Activated CD4-positive, alpha-beta T cell treated with anti-CD3 and anti-CD28 coated beads for 1 hour (primary cell): Measurements from ENCODE around the gene RAB3IL1.
"Not testable (repeated sequence)": the region's sequence is repeated elsewhere in the genome, so short reads cannot be mapped to it uniquely, and the experiment has no call there.

Experiments
- DNase-seq: peaks from one replicate; pipeline ENCODE4 v3.0.0-alpha.2; 2020

RAB3IL1 gene, protein sequence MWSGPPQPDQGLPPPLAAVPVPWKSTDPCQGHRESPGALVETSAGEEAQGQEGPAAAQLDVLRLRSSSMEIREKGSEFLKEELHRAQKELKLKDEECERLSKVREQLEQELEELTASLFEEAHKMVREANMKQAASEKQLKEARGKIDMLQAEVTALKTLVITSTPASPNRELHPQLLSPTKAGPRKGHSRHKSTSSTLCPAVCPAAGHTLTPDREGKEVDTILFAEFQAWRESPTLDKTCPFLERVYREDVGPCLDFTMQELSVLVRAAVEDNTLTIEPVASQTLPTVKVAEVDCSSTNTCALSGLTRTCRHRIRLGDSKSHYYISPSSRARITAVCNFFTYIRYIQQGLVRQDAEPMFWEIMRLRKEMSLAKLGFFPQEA

DNA sequence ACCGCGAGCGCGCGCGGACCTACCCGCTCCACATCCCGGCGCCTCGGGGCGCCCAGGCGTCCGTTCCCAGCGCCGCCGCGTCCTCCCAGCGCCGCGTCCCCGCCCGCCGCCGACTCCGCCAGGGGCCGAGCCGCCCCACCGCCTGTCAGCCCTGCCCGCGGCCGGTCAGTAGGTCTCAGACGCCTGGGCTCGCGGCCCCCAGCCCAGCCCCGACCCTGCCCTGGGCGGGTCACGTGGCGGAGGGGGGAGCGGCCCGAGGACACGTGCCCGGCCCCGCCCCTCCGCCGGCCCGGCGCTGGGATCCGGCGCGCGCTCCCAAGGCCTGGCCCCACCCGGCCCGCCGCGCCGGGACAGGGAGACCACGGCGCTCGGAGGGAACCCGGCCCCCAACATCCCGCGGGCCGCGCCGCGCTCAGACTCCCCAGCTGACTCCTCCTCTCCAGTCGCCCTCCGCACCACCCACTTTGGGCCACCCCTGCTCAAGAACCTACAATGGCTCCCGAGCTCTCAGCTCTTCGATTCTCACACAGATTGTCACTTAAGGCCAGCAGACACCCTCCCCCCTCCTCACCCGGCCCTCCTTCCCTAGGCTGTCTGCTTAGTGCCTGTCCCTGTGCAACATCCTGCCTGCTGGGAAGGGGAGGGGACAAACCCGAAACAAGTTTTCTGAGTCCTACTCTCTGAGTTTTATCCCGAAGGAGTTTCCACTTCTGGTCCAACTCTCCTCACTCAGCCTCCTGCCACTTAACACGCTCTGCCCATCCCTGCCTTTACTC lies at the start of gene RAB3IL1:
TSS of gene RAB3IL1 (minus strand) at position 233 of the 776 bp plus-strand sequence. CDS start at position 34, 199 bp downstream.
- DNase-seq = no peak

DNA sequence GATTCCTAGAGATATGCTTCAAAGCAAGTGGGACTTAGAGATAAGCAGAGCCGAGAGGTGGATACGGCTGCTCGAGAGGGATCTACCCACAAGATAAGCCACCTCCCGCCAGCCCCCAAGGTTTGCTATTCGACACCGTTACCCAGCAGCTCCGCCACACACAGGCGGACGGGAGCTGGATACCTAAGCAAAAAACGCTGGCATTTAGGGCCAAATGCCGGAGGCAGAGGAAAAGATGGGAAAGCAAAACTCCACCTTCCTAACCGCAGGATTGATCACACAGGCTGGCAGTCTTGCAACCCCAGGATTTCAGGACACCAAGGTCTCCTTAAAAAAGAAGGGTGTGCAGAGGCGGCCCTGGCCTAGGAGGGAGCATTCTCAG lies 49.4 kb upstream of the RAB3IL1 start:
- no peak for DNase-seq

DNA sequence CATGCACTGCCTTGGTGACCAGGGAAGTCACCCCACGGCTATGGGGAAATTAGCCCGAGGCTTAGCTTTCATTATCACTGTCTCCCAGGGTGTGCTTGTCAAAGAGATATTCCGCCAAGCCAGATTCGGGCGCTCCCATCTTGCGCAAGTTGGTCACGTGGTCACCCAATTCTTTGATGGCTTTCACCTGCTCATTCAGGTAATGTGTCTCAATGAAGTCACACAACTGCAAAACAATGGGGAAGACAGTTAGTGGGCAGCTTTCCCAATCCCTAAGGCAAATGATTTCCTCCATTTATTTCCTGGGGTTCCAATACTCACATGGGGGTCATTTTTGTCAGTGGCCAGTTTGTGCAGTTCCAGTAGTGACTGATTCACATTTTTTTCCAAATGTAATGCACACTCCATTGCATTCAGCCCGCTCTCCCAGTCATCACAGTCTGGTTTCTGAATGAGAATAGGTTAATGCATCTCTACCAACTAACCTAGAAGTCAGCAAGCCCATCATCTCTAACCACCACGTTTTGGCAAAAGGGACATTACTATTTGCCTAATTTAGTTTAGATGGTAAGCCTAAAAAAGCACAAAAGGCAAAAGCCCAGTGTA lies 47.4 kb upstream of the RAB3IL1 start:
- DNase-seq = not testable (repeated sequence)

DNA sequence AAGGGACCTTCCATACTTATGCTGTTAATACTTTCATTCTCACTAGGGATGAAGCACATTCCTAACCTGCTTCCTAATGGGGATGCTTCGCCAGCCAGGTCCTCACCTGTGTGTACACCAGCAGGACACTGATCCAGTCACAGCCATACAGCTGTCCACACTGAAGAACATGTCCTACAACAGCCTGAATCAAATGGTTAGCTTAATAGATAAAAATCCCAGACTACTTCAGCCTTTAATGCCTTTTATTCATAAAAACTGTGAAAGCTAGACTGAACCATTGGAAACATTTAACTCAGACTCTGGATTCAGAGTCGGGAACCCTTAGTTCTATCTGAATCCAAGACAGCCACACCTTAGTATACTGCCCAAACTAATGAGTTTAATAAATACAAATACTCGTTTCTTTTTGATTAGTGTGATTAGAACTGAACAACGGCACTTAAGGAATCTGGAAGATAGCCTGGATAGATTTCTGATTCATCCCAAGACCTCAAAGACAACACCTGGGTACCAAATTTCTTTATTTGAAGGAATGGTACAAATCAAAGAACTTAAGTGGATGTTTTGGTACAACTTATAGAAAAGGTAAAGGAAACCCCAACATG lies 46.8 kb upstream of the RAB3IL1 start:
- no peak for DNase-seq

DNA sequence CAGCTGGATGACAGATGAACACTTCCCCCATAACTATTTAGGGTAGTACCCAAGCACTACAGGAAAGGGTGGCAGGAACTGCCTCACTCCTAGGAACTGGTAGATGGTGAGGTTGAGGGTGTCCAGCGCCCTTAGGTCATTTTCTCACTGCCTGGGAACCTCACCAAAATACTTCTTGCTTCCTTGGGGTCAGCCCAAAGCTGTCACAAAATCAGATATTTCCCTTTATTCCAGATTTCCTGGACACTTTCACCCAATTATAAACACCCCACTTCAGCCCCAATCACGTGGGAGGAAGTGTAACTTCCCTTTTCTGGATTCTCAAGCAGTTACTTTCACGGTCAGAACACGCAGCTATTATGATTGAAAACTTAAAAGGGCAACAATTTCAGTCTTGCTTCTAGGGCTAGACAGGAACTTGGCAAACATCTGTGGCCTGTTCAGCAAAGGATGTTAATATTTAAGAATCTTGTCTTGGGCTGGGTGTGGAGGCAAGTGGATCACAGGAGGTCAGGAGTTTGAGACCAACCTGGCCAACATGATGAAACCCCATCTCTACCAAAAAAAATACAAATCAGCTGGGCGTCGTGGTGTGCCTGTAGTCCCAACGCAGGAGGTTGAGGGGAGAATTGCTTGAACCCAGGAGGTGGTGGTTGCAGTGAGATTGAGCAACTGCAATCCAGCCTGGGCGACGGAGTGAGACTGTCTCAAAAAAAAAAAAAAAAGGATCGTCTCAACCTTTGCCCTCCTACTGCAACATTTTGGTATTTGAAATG lies 46.1 kb upstream of the RAB3IL1 start:
- DNase-seq = no peak

DNA sequence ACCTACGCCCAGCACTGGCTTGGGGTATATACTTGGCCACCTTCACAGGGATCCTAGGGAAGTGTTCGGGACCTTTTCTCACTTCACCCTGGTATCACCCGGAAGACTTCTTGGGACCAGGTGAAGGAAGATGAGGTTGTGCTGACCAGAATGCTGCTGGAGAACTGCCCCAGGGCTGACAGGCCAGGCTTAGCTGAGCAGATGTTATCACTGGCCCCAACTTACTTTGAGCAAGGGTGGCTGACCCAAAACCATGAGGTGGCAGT lies 45.6 kb upstream of the RAB3IL1 start:
- DNase-seq = no peak

DNA sequence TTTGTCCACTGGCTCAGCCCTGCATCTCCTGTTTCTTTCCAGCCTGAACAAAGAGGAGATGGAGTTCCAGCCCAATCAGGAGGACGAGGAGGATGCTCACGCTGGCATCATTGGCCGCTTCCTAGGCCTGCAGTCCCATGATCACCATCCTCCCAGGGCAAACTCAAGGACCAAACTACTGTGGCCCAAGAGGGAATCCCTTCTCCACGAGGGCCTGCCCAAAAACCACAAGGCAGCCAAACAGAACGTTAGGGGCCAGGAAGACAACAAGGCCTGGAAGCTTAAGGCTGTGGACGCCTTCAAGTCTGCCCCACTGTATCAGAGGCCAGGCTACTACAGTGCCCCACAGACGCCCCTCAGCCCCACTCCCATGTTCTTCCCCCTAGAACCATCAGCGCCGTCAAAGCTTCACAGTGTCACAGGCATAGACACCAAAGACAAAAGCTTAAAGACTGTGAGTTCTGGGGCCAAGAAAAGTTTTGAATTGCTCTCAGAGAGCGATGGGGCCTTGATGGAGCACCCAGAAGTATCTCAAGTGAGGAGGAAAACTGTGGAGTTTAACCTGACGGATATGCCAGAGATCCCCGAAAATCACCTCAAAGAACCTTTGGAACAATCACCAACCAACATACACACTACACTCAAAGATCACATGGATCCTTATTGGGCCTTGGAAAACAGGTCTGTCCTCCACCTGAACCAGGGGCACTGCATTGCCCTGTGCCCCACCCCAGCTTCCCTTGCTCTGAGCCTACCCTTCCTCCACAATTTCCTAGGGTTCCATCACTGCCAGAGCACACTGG lies 45.0 kb upstream of the RAB3IL1 start:
- no peak for DNase-seq

DNA sequence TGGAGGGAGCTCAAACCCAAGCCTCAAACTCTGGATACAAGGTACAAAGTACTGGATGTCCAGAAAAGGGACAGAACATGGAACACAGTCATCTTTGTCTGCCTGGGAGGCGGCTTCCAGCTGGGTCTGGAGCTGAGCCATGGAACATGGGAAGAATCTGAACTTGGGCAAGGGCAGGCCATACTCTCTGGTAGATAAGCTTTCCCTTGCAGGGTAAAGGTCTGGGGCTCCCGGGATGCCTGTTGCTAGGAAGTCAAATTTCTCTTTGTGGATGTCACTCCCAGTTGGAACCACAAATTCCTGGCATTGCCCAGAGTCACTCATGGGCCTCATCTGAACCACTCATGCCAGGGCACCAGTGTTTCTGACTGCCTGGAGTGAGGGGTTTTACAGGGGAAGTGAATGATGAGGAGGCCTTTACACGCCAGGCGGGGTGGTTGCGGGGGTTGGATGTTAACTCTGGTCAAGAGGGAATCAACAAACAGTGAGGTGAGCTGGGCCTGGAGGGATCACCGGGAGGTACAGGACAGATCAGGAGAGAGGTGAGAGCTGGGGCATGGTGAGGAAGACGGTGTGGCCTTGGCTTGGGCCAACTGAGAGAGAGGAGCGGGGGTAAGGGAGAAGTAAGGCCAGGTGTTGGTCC lies 44.3 kb upstream of the RAB3IL1 start:
- DNase-seq = no peak

DNA sequence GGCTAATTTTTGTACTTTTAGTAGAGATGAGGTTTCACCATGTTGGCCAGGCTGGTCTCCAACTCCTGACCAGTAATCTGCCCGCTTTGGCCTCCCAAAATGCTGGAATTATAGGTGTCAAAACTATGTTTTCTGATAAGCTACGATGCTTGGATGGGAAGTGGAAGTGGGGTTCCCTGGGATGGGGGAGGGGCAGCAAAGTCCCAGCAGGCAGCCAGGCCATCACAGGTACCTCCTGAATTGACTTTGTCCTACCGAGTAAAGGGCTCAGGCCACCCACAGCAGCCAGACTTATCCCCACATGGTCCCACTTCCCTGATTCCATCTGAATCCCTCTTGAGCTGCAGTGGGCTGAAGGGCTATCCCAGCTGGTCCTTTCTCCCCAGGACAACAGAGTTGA lies 43.2 kb upstream of the RAB3IL1 start:
- no peak for DNase-seq

DNA sequence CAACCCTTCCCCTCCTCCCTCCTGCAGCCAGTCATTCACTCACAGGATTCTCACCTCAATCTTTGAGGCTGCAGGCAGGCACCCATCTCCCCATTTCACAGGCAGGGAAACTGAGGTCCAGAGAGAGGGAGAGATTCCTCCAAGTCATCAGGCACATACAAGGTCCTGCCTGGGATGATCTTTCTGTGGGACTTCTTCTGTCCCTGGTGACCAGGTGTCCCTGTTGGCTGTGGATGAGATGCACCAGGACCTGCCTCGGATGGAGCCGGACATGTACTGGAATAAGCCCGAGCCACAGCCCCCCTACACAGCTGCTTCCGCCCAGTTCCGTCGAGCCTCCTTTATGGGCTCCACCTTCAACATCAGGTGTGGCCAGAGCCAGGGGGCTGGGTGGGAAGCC lies 42.3 kb upstream of the RAB3IL1 start:
- no peak for DNase-seq

DNA sequence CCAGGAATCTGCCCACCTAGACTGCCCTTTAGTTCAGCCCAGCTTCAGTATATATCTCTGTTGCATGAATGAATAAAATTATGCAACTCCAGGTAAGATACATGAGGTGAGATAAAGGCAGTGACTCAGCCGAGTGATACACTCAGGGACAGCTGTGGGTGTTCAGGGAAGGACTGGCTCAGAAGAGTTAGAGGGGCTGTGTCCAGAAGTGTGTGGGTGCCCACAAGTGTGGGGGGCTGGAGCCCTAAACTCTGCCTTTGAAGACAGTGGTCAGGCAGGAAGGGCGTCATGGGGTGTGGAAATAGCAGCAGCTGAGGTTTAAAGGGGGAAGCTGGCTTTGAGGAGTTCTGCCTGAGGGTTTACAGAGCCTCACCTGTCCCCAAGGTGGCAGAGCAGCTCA lies 41.7 kb upstream of the RAB3IL1 start:
- no peak for DNase-seq

DNA sequence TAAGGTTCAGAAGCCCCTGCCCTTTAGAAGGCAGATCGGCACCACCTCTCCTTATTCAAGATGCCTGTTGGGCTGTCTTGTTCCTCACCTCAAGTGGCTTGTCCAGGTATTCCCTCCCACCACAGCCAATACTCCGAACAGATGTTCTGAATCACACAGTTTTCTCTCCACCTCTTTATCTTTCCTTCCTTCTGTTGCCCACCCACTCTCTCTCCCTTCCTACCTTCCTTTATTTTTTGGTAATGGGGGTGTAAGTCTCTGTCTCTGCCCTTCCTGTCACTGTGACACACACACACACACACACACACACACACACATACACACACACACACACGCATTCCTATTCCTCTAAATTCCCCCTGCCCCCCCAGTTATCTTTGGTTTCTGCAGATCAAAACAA lies 41.2 kb upstream of the RAB3IL1 start:
- DNase-seq = no peak

DNA sequence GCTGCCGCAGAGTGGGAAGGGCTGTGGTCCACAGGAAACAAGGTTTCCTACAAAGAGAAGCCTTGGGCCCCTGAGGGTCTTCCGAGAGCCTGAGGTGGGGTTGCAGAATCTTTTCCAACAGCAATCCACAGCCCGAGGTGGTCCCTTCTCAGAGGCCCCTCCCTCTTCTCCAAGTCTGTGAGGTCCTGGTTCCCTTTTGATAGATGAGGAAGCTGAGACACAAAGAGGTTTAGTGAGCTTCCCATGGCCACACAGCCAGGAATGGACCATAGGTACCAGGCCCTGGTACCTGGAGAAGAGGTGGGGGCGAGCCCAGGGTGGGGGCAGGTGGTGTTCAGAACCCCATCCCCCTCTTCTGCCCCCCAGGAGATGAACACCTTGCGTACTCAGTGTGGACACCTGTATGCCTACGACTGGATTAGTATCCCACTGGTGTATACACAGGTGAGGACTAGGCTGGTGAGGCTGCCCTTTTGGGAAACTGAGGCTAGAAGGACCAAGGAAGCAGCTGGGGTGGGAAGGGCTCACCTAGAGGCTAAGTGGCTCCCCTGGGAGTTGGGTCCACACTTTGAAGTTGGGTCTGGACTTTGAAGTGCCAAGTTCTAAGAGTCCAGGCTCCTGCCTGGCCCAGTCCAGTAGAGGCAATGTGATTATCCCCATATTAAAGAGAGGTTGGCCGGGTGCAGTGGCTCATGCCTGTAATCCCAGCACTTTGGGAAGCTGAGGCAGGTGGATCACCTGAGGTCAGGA lies 39.8 kb upstream of the RAB3IL1 start:
- no peak for DNase-seq

DNA sequence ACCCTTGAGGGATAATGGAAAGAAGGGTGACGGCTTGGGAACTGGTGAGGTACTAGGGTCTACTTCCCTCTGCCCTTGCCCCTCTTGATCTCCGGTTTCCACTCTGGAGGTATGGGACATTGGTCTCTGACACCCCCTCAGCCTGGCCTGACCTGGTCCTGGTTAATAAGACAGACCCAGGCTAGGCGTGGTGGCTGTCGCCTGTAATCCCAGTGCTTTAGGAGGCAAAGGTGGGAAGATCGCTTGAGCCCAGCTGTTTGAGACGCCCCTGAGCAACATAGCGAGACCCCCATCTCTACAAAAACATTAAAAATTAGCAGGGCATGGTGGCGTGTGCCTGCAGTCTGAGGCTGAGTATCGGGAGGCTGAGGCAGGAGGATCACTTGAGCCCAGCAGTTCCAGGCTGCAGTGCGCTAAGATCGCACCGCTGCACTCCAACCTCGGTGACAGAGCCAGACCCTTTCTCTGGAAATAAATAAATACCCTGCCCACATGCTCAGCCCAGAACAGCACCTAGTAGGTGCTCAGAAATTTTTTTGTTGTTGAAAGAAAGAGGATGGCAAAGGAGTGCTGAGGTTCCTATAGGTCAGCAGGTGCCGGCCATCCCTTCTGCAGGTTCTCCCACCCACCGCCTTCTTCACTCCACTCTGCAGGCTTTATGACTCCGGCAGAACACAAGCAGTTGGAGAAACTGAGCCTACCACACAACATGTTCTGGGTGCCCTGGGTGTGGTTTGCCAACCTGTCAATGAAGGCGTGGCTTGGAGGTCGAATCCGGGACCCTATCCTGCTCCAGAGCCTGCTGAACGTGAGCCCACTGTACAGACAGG lies 39.0 kb upstream of the RAB3IL1 start:
- DNase-seq = no peak

DNA sequence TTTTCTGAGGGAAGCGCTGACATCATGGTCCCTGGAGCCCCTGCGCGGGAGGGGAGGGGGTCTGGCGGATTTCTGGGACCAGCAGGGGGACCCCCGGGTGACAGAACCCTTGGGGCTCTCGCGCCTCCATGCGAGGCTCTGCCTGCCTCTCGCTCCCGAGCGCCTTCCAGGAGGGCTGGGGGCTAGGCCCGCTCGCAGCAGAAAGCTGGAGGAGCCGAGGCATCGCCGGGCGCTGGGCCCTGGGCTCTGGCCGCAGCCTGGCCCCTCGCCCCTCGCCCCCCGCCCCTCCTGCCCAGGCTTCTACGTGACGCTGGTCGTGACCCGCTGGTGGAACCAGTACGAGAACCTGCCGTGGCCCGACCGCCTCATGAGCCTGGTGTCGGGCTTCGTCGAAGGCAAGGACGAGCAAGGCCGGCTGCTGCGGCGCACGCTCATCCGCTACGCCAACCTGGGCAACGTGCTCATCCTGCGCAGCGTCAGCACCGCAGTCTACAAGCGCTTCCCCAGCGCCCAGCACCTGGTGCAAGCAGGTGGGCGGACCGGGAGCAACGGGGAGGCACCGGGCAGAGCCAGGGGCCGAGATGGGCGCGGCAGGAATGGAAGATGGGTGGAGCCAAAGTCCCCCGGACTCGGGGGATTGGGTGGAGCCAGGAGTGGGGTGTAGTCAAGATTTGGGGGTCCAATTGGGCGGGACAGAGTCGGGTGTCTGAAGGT lies 38.2 kb upstream of the RAB3IL1 start:
- DNase-seq = no peak

DNA sequence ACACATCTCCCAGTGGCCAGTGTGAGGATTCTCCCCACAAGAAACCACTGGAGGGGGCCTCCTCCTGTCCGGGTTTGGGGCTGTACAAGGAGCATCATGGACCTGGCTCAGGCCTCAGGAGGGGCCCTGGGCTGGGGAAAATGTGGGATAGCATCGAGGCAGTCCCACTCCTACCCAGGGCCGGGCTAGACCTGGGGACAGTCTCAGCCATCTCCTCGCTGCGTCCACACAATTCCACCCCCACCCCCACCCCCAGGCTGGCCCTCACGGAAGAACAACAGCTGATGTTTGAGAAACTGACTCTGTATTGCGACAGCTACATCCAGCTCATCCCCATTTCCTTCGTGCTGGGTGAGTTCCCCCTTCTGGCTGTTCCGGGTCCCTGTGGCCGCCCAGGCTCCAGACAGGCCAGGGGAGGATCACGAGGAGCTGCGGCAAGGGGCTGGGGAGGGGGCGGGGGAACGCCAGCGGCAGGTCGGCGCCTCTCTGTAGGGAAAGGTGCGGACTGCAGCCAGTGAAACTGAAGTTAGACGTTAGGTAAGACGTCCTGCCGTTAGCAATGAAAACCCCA lies 37.6 kb upstream of the RAB3IL1 start:
- DNase-seq = no peak

DNA sequence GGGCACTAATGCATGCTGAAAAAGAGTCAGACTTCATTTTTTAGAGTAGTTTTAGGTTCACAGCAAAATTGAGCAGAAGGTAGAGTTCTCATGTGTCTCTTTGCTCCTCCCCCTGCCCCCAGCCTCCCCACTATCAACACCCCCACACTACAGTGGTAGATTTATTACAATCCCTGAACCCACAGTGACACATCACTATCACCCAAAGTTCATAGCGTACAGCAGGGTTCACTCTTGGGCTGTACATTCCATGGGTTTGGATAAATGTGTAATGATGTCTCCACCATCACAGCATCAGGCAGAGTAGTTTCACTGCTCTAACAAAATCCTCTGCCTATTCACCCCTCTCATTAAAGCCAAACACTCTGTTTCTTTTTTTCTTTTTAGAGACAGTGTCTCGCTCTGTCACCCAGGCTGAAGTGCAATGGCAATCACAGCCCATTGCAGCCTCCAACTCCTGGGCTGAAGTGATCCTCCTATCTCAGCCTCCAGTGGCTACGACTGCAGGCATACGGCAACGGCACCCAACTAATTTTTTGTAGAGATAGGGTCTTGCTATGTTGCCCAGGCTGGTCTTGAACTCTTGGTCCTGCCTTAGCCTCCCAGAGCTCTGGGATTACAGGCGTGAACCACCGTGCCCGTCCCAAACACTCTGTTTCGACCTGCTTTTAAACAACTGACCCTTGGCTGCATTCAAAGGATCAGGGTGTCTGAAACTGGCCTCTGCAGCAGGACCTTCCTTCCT lies 36.9 kb upstream of the RAB3IL1 start:
- DNase-seq = no peak

DNA sequence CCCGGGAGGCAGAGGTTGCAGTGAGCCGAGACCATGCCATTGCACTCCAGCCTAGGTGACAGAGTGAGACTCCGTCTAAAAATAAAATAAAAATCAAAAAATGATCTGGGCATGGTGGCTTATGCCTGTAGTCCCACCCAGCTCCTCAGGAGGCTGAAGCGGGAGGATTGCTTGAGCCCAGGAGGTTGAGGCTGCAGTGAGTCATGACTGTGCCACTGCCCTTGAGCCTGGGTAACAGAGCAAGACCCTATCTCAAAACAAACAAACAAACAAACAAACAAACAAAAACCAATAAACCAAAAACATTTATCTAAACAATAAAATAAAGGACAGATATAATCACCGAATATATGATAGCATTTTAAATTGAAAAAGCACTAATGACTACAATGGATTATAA lies 36.3 kb upstream of the RAB3IL1 start:
- not testable (repeated sequence) for DNase-seq
